ENCODE results near the gene WDPCP.
A peak's percentile ranks its signal among the peaks of the same experiment; 100 is the strongest.

WDPCP gene

GRCh38 chr2:63588385-63589147 is at the start of gene WDPCP, which contains the start of gene MDH1:
TSS of gene WDPCP (minus strand) at chr2:63588477. CDS start at chr2:63588271, 206 bp downstream.
TSS of gene MDH1 (plus strand) at chr2:63588963. CDS start at chr2:63589044, 81 bp downstream.
- no peak for TF ChIP-seq ZNF8 (CRISPR knock-in tag; IDR thresholded peaks at IDR 0.05)
- TF ChIP-seq TOX (CRISPR knock-in tag; IDR thresholded peaks at IDR 0.05; ENCODE audit: borderline replicate concordance): peak; percentile 17; the same call in 1 of the 2 replicates
- TF ChIP-seq ARNTL (CRISPR knock-in tag; IDR thresholded peaks at IDR 0.05; ENCODE audit: borderline replicate concordance, low read depth): 0 out of 2 replicates have a peak, but pooled peaks have one; percentile 48
- 0 out of 2 replicates have a peak, but pooled peaks have one; percentile 77 for TF ChIP-seq TSHZ2 (CRISPR knock-in tag; IDR thresholded peaks at IDR 0.05)
- no peak for TF ChIP-seq BACH2 (CRISPR knock-in tag; IDR thresholded peaks at IDR 0.05; ENCODE audit: borderline replicate concordance)
- no peak for TF ChIP-seq OSR1 (CRISPR knock-in tag; IDR thresholded peaks at IDR 0.05)
- TF ChIP-seq CSDC2 (CRISPR knock-in tag; IDR thresholded peaks at IDR 0.05): 0 out of 2 replicates have a peak, but pooled peaks have one; percentile 37
- no peak for TF ChIP-seq CREB5 (CRISPR knock-in tag; IDR thresholded peaks at IDR 0.05; ENCODE audit: low read depth)
- TF ChIP-seq ISL1 (CRISPR knock-in tag; IDR thresholded peaks at IDR 0.05): no peak
- 0 out of 2 replicates have a peak, but pooled peaks have one; percentile 13 for TF ChIP-seq ZFP30 (CRISPR knock-in tag; IDR thresholded peaks at IDR 0.05)
- 0 out of 2 replicates have a peak, but pooled peaks have one; percentile 38 for TF ChIP-seq SNAI2 (CRISPR knock-in tag; IDR thresholded peaks at IDR 0.05)
- TF ChIP-seq POU6F1 (CRISPR knock-in tag; IDR thresholded peaks at IDR 0.05; ENCODE audit: borderline replicate concordance, low read depth): peak; percentile 61; the same call in 1 of the 2 replicates
- 0 out of 2 replicates have a peak, but pooled peaks have one; percentile 27 for TF ChIP-seq ESRRG (CRISPR knock-in tag; IDR thresholded peaks at IDR 0.05)
- TF ChIP-seq ZFP3 (CRISPR knock-in tag; IDR thresholded peaks at IDR 0.05): peak; percentile 75; the same call in 1 of the 2 replicates
- peak; percentile 96 for ATAC-seq

- no peak for ATAC-seq
These were observed 44.1 kb upstream of the WDPCP start for GRCh38 chr2:63632382-63632781.

GRCh38 chr2:63631501-63631900 is 43.2 kb upstream of the WDPCP start:
- TF ChIP-seq ESRRG (CRISPR knock-in tag; IDR thresholded peaks at IDR 0.05): no peak
- TF ChIP-seq ZNF8 (CRISPR knock-in tag; IDR thresholded peaks at IDR 0.05): no peak
- no peak for TF ChIP-seq PATZ1 (CRISPR knock-in tag; IDR thresholded peaks at IDR 0.05; ENCODE audit: borderline replicate concordance)
- TF ChIP-seq TCF4 (CRISPR knock-in tag; IDR thresholded peaks at IDR 0.05; ENCODE audit: borderline replicate concordance): peak; percentile 79; the same call in 1 of the 2 replicates
- no peak for ATAC-seq

More at GRCh38 chr2:63632382-63632781, 44.1 kb upstream of the WDPCP start:
- TF ChIP-seq ESRRG (CRISPR knock-in tag; IDR thresholded peaks at IDR 0.05) (no peak), ZC3H10 (CRISPR knock-in tag; IDR thresholded peaks at IDR 0.05) (no peak), GLIS3 (CRISPR knock-in tag; IDR thresholded peaks at IDR 0.05) (no peak)

GRCh38 chr2:63628403-63628942 is 40.2 kb upstream of the WDPCP start:
- no peak for ATAC-seq
- no peak for TF ChIP-seq GLIS3 (CRISPR knock-in tag; IDR thresholded peaks at IDR 0.05)
- no peak for TF ChIP-seq ZNF70 (CRISPR knock-in tag; IDR thresholded peaks at IDR 0.05)
- no peak for TF ChIP-seq ISL1 (CRISPR knock-in tag; IDR thresholded peaks at IDR 0.05)
- TF ChIP-seq ESRRG (CRISPR knock-in tag; IDR thresholded peaks at IDR 0.05): no peak
- no peak for TF ChIP-seq ZNF8 (CRISPR knock-in tag; IDR thresholded peaks at IDR 0.05)
- no peak for TF ChIP-seq TOX (CRISPR knock-in tag; IDR thresholded peaks at IDR 0.05; ENCODE audit: borderline replicate concordance)
- TF ChIP-seq ZNF565 (CRISPR knock-in tag; conservative IDR thresholded peaks at IDR 0.05; ENCODE audit: low read depth): no peak
